SH-SY5Y (cell line): ENCODE data around the gene PREX1.

ENCODE experiments used
- GATA2 ChIP-seq: IDR thresholded peaks from 2 replicates; pipeline ENCODE4 v1.6.1; 2011; ENCODE audit warnings: mild to moderate bottlenecking, low read depth, low read length
- GATA3 ChIP-seq: IDR thresholded peaks from 2 replicates; pipeline ENCODE4 v1.6.1; 2011; ENCODE audit warnings: low read depth, mild to moderate bottlenecking, low read length, moderate library complexity

DNA sequence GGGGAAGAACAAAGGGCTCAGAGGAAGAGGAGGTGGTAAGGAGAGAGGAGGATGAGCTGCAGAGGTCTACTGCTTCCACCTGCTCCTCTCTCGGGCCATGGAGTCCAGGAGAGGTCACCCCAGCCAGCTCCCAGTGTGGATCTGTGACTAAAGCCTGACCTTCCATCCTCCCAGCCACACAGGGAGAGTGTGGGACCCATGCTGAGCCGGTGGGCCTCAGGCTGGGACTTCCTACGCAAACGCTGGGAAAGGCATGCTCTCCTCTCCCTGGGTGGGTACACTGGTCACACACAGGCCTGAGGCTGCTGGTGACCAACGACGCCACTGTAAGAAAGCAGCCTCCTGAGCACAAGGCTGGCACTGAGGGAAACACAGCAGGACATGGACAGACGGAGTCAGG, 111.3 kb downstream of the PREX1 start:
- TF ChIP-seq GATA3 (no peak), GATA2 (no peak)
